ENCODE measurements around the gene ARHGEF1.

DNA sequence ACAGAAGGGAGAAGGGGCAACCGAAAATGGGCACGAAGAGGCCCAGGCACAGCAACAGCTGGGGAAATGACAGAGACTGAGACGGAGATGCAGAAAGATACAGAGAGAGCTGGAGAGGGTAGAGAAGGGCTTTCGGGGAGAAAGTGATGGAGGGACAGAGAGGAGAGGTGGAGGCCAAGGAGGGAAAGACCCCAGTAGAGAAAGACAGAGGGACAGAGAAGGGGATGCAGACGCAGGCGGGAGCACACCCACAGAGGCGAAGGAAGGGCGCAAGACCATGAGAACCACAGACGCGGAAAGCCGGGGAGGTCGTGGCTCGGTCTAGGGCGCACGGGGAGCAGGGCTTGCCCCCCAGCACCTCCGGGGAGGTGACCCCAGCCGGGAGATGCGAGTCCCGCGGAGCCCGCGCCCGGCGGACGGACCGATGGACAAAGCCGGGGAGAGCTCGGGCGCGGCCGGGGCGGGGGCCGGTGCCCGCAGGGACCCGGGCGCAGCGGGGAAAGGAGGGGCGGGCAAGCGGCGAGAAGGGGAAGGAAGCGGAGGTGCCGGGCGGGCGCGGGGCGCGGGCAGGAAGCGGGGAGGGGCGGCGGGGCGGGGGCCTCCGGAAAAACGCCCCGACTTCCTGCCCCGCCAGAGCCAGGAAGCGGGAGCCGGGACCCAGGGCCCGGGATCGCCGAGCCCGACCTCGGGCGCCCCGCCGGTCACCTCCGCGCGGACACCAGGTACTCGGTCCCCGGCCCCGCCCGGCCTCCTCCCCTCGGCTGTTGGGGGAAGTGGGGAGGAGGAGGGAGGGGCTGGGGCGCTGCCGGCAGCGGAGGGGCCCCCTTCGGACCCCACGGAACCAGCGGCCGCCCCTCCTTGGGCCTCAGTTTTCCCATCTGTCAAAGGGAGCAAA is at the start of gene ARHGEF1:
- TF ChIP-seq, protein P1, sequence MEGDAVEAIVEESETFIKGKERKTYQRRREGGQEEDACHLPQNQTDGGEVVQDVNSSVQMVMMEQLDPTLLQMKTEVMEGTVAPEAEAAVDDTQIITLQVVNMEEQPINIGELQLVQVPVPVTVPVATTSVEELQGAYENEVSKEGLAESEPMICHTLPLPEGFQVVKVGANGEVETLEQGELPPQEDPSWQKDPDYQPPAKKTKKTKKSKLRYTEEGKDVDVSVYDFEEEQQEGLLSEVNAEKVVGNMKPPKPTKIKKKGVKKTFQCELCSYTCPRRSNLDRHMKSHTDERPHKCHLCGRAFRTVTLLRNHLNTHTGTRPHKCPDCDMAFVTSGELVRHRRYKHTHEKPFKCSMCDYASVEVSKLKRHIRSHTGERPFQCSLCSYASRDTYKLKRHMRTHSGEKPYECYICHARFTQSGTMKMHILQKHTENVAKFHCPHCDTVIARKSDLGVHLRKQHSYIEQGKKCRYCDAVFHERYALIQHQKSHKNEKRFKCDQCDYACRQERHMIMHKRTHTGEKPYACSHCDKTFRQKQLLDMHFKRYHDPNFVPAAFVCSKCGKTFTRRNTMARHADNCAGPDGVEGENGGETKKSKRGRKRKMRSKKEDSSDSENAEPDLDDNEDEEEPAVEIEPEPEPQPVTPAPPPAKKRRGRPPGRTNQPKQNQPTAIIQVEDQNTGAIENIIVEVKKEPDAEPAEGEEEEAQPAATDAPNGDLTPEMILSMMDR (conservative IDR thresholded peaks at IDR 0.05; ENCODE audit: low read depth, low read length), result no peak
- TF ChIP-seq EZH2 (IDR thresholded peaks at IDR 0.05; ENCODE audit: low read length, unreplicated experiment) (no peak), EZH2phosphoT487 (IDR thresholded peaks at IDR 0.05; ENCODE audit: borderline replicate concordance, low read length) (no peak)
